Testis (tissue), 2 donors: ENCODE data around the gene MAJIN.
A peak's percentile ranks its signal among the peaks of the same experiment; 100 is the strongest.

ENCODE experiments used
- CTCF ChIP-seq, 3 experiments: fragments of 450-650 bp in 2 of 3; fragments of 200-600 bp in 1 of 3; sonication (generic) in 1 of 3; IDR thresholded peaks; one replicate each; pipeline ENCODE4 v1.5.1; 2016 to 2019; ENCODE audit warnings: antibody characterized with exemption in 3 of 3, mild to moderate bottlenecking in 2 of 3, moderate library complexity in 1 of 3
- POLR2A ChIP-seq: fragments of 450-650 bp; IDR thresholded peaks from one replicate; pipeline ENCODE4 v1.6.1; 2017; ENCODE audit warnings: antibody characterized with exemption, mild to moderate bottlenecking, moderate library complexity

- TF ChIP-seq CTCF (IDR thresholded peaks at IDR 0.05): peak; percentile 73 to 86 (median 80)
- TF ChIP-seq POLR2A: no peak
These were observed 41.4 kb upstream of the MAJIN start for GRCh38 chr11:65013130-65013887.
